Measurements from ENCODE around the gene DCP2.

GRCh38 chr5:113025596-113025995 is 49.0 kb downstream of the DCP2 start:
- TF ChIP-seq, protein P1, sequence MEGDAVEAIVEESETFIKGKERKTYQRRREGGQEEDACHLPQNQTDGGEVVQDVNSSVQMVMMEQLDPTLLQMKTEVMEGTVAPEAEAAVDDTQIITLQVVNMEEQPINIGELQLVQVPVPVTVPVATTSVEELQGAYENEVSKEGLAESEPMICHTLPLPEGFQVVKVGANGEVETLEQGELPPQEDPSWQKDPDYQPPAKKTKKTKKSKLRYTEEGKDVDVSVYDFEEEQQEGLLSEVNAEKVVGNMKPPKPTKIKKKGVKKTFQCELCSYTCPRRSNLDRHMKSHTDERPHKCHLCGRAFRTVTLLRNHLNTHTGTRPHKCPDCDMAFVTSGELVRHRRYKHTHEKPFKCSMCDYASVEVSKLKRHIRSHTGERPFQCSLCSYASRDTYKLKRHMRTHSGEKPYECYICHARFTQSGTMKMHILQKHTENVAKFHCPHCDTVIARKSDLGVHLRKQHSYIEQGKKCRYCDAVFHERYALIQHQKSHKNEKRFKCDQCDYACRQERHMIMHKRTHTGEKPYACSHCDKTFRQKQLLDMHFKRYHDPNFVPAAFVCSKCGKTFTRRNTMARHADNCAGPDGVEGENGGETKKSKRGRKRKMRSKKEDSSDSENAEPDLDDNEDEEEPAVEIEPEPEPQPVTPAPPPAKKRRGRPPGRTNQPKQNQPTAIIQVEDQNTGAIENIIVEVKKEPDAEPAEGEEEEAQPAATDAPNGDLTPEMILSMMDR (IDR thresholded peaks at IDR 0.05; ENCODE audit: poor library complexity, severe bottlenecking): no peak
- TF ChIP-seq EP300 (conservative IDR thresholded peaks at IDR 0.05; ENCODE audit: poor library complexity, severe bottlenecking): no peak
- TF ChIP-seq, protein P2, sequence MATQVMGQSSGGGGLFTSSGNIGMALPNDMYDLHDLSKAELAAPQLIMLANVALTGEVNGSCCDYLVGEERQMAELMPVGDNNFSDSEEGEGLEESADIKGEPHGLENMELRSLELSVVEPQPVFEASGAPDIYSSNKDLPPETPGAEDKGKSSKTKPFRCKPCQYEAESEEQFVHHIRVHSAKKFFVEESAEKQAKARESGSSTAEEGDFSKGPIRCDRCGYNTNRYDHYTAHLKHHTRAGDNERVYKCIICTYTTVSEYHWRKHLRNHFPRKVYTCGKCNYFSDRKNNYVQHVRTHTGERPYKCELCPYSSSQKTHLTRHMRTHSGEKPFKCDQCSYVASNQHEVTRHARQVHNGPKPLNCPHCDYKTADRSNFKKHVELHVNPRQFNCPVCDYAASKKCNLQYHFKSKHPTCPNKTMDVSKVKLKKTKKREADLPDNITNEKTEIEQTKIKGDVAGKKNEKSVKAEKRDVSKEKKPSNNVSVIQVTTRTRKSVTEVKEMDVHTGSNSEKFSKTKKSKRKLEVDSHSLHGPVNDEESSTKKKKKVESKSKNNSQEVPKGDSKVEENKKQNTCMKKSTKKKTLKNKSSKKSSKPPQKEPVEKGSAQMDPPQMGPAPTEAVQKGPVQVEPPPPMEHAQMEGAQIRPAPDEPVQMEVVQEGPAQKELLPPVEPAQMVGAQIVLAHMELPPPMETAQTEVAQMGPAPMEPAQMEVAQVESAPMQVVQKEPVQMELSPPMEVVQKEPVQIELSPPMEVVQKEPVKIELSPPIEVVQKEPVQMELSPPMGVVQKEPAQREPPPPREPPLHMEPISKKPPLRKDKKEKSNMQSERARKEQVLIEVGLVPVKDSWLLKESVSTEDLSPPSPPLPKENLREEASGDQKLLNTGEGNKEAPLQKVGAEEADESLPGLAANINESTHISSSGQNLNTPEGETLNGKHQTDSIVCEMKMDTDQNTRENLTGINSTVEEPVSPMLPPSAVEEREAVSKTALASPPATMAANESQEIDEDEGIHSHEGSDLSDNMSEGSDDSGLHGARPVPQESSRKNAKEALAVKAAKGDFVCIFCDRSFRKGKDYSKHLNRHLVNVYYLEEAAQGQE (IDR thresholded peaks at IDR 0.05; ENCODE audit: borderline replicate concordance): no peak
- TF ChIP-seq EZH2 (IDR thresholded peaks at IDR 0.05; ENCODE audit: borderline replicate concordance, insufficient read depth, low read length, poor library complexity, severe bottlenecking): no peak
- no peak for TF ChIP-seq SMC3 (conservative IDR thresholded peaks at IDR 0.05; ENCODE audit: poor library complexity)
- no peak for TF ChIP-seq TAF1 (IDR thresholded peaks at IDR 0.05; ENCODE audit: low read depth)
- TF ChIP-seq POLR2AphosphoS5 (IDR thresholded peaks at IDR 0.05): no peak

Data from neural cell (in vitro differentiated cells).